Mesodermal cell (in vitro differentiated cells): ENCODE results near the gene CLN6.

Source experiments
- H3K27ac ChIP-seq: 2 replicates; pipeline ENCODE4 v1.7.0; 2013; ENCODE audit warnings: mild to moderate bottlenecking, low read depth, low read length, moderate library complexity; ENCODE audit not compliant: severe bottlenecking
- H3K36me3 ChIP-seq: 2 replicates; pipeline ENCODE4 v1.7.1; 2013; ENCODE audit warnings: mild to moderate bottlenecking, low read length, moderate library complexity; ENCODE audit not compliant: control insufficient read depth, insufficient read depth
- H3K4me1 ChIP-seq: one replicate; pipeline ENCODE4 v1.7.1; 2013; ENCODE audit warnings: mild to moderate bottlenecking, low read length; ENCODE audit not compliant: insufficient read depth, control insufficient read depth, poor library complexity, severe bottlenecking
- H3K4me3 ChIP-seq: 2 replicates; pipeline ENCODE4 v1.7.0; 2013; ENCODE audit warnings: low read length, control low read depth, mild to moderate bottlenecking; ENCODE audit not compliant: insufficient read depth, poor library complexity, severe bottlenecking; ENCODE audit errors: extremely low read depth
- H3K9me3 ChIP-seq: 2 replicates; pipeline ENCODE4 v1.7.1; 2013; ENCODE audit warnings: mild to moderate bottlenecking, low read length, moderate library complexity; ENCODE audit not compliant: control insufficient read depth
- WGBS, 2 experiments: methylation state at CpG; one replicate each; pipeline ENCODE4 v1.1.5; 2013; ENCODE audit warnings: missing lambda C conversion rate in 2 of 2; ENCODE audit not compliant: insufficient coverage in 2 of 2; 5-methylcytosine and 5-hydroxymethylcytosine counted together

Gene CLN6

DNA sequence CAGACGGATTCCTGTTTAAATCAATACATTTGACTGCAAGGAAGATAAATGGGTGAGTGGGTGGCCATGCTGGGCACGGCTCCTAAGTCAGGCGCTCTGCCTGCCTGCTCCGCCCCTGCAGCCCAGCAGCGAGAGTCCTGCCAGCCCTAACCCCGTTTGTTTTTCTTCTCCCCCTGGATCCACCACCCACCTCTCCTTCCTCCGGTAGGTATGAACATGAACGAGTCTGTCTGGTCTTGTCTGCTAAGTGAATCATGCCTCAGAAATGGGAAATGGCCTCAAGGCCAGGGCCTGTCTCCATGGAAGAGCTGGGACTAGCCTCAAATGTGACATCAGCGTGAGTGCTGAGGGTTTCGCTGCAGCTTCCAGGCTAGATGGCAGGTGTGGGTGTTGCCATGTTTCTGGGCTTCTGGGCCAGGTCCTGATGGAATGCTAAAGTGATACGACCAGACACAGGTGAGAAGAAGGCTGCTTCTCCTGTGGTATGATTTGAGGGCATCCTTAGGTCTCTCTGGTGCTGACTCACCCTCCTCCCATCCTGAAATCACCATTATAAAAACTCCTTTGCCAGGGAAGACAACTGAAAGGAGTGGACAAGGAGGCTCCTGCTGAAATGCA, 42.4 kb upstream of the CLN6 start:
- H3K27ac ChIP-seq = peak overlapping the region; percentile 69
- no peaks in the 10 kb centered on the region for H3K9me3 ChIP-seq
- H3K4me3 ChIP-seq = no peak overlapping the region
- peaks cover 20% of the 10 kb centered on the region for H3K4me1 ChIP-seq
- H3K36me3 ChIP-seq = no peaks in the 10 kb centered on the region
- WGBS, 2 experiments = 42 to 72% methylated on average over 2 to 3 of the region's 11 CpGs

DNA sequence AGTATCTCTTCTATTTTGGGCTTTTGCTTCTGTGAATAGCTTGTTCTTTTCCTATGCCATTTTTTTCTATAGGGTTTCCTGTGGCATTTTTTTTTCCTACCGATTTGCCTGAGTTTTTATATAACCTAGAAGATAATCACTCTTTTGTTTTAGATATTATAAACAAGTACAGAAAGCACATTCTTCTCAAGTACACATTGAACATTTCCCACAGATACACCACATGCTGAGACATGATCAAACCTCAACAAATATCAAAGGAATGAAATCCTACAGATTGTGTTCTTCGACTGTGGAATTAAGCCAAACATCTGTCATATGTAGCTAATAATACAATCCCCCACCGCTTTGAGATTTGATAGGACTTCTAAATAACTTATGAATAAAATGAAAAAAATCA, 38.9 kb upstream of the CLN6 start:
- H3K27ac ChIP-seq = no peak overlapping the region
- peaks cover 20% of the 10 kb centered on the region for H3K4me1 ChIP-seq
- no peaks in the 10 kb centered on the region for H3K36me3 ChIP-seq
- WGBS, 2 experiments = no CpG with 5 or more reads among the region's 3 CpGs
- no peak overlapping the region for H3K4me3 ChIP-seq
- no peaks in the 10 kb centered on the region for H3K9me3 ChIP-seq

DNA sequence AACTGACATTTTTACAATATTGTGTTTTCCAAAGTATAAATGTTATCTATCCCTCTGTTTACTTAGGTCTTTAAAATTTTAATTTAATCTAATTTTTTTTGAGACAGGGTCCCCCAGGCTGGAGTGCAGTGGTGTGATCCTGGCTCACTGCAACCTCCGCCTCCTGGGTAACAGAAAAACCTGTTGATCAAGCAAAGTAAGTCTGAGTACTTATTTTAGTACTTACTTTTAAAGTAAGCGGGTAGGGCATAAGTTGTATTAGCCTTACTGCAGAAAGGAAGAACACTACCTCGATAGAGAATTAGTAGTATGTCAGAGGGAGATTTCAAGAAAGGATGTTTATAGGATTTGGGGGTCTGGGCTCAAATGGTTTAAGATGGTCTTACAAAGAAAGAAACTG, 36.1 kb upstream of the CLN6 start:
- no peak overlapping the region for H3K27ac ChIP-seq
- H3K4me3 ChIP-seq = no peak overlapping the region
- WGBS, 2 experiments = 88 to 100% methylated on average over 1 to 3 of the region's 3 CpGs
- H3K4me1 ChIP-seq = no peaks in the 10 kb centered on the region
- no peaks in the 10 kb centered on the region for H3K9me3 ChIP-seq
- no peaks in the 10 kb centered on the region for H3K36me3 ChIP-seq

DNA sequence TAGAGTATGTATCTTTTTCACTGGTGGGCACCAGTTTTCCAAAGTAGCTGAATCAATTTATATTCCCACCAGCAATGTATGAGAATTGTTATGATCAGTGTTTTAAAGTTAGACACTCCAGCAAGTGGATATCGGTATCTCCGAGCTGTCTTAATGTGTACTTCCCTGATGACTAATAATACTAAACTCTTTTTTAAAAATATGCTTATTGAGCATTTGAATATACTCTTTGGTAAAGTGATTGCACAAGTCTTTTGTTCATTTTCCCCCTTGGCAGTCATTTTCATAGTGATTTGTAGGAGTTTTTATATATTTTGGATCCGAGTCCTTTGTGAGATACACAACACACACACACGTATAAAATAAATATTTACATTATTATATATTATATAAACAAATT, 35.6 kb upstream of the CLN6 start:
- Histone ChIP-seq H3K4me1 (no peaks in the 10 kb centered on the region), H3K36me3 (no peaks in the 10 kb centered on the region), H3K27ac (no peak overlapping the region), H3K9me3 (no peaks in the 10 kb centered on the region), H3K4me3 (no peak overlapping the region)
- no CpG with 5 or more reads among the region's 4 CpGs for WGBS, 2 experiments

DNA sequence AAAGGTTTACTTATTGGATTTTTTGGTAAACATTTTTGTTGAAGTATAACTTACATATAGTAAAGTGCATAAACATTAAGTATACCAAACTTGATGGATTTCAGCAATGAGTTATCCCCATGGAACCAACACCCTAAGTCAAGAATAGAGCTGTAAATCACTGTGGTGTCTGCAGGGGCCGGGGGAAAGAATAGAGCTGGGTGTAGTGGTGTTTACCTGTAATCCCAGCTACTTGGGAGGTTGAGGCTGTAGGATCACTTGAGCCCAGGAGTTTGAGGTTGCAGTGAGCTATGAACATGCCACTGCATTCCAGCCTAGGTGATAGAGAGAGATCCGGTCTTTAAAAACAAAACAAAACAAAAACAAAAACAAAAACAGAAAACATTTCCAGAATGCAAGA, 34.8 kb upstream of the CLN6 start:
- H3K36me3 ChIP-seq = no peaks in the 10 kb centered on the region
- WGBS, 2 experiments = 33 to 37% methylated on average over 1 to 2 of the region's 2 CpGs
- H3K9me3 ChIP-seq = no peaks in the 10 kb centered on the region
- H3K4me1 ChIP-seq = no peaks in the 10 kb centered on the region
- no peak overlapping the region for H3K27ac ChIP-seq
- H3K4me3 ChIP-seq = no peak overlapping the region

DNA sequence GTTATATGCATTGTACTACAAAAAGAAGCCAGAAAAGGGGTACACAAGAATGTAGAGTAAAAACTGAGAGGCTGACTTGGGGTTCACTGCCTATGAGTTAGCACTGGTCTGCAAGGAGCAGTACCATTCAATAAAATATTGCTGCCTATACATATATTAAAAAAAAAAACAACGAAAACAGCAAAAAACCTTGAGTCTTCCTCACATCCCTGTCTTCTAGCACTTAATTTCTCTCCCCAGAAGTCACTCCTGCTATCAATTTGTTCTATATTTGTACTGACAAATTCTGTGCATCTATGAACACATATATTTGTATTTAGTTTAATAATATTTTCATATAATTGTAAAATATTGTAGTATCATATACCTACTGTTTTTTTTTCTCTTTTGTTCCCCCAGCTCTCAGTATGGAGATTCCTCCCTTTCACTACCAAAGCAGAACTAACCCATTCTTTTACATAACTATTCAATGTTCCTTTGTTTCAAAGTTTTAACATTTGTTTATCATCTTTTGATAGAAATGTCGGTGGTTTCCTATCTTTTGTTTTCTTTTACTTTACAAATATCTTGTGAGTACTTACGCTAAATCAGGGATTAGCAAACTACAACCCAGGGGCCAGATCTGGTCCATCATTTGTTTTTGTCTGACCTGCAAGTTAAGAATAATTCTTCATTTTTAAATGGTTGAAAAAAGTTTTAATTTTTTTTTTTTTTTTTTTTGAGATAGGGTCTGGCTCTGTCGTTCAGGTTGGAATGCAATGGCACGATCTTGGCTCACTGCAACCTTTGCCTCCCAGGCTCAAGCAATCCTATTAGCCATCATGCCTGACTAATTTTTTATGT, 33.2 kb upstream of the CLN6 start:
- H3K4me1 ChIP-seq = no peaks in the 10 kb centered on the region
- no peaks in the 10 kb centered on the region for H3K9me3 ChIP-seq
- no peak overlapping the region for H3K4me3 ChIP-seq
- H3K36me3 ChIP-seq = no peaks in the 10 kb centered on the region
- 86% methylated on average over 1 of the region's 5 CpGs; no CpG with 5 or more reads in 1 of the 2 experiments for WGBS, 2 experiments
- H3K27ac ChIP-seq = no peak overlapping the region

DNA sequence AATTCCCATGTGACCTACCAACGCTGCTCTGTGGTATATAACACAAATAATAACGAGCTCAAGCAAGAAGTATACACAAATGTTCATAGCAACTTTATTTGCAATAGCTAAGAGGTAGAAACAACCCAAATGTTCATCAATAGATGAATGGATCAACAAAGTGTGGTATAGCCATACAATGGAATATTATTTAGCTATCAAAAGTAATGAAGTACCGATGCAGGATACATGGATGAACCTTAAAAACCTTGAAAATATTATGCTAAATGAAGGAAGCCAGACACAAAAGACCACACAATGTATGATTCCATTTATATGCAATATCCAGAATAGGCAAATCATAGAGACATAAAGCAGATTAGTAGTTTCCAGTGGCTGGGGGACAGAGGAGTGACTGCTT, 32.5 kb upstream of the CLN6 start:
- H3K4me3 ChIP-seq = no peak overlapping the region
- no peak overlapping the region for H3K27ac ChIP-seq
- no peaks in the 10 kb centered on the region for H3K9me3 ChIP-seq
- 100% methylated on average over 2 of the region's 3 CpGs; no CpG with 5 or more reads in 1 of the 2 experiments for WGBS, 2 experiments
- peaks cover 4% of the 10 kb centered on the region for H3K4me1 ChIP-seq
- H3K36me3 ChIP-seq = no peaks in the 10 kb centered on the region

DNA sequence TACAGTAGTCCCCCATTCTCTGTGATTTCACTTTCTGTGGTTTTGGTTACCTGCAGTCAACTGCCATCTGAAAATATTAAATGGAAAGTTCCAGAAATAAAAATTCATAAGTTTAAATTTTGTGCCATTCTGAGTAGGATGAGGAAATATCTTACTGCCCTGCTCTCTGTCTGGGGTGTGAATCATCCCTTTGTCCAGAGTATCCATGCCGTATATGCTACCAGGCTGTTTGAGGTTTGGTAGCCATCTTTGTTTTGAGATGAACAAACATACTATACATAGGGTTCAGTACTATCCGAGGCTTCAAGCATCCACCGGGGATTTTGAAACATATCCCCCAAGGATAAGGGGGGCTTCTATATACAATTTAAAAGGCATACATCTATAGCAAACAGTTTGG, 31.7 kb upstream of the CLN6 start:
- no CpG with 5 or more reads among the region's 3 CpGs for WGBS, 2 experiments
- Histone ChIP-seq H3K4me3 (no peak overlapping the region), H3K9me3 (no peaks in the 10 kb centered on the region), H3K4me1 (peaks cover 4% of the 10 kb centered on the region), H3K27ac (no peak overlapping the region), H3K36me3 (no peaks in the 10 kb centered on the region)

DNA sequence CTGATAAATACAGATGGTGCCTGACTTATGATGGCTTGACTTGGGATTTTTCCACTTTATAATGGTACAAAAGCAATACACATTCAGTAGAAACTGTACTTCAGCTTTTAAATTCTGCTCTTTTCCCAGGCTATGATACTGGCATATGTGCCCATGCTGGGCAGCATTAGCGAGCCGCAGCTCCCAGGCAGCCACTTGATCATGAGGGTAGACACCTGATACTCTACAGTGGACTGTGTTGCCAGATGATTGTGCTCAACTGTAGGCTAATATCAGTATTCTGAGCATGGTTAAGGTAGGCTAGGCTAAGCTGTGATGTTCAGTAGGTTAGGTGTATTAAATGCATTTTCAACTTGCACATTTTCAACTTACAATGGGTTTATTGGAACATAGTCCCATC, 30.4 kb upstream of the CLN6 start:
- no peaks in the 10 kb centered on the region for H3K36me3 ChIP-seq
- no peak overlapping the region for H3K27ac ChIP-seq
- H3K9me3 ChIP-seq = no peaks in the 10 kb centered on the region
- no peak overlapping the region for H3K4me3 ChIP-seq
- H3K4me1 ChIP-seq = peaks cover 4% of the 10 kb centered on the region
- 93 to 100% methylated on average over 2 of the region's 2 CpGs for WGBS, 2 experiments

DNA sequence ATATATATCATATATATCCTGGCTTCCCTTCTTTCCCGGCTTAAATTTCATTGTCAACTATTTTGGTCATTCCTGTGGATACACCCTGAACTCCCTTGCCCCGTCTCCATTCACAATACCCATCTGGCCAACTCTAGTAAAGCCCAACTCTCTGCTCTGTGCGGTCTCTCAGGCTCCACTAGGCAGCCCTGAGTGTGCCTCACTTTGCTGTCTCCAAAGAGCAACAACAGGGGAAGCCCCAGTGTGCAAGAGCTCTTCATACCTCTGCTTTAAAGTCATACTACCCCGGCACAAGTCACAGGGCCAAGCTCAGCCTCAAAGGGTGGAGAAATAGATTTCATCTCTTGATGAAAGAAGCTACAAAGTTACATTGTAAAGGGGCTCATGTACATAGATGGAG, 29.2 kb upstream of the CLN6 start:
- 92% methylated on average over 2 to 3 of the region's 4 CpGs for WGBS, 2 experiments
- Histone ChIP-seq H3K36me3 (no peaks in the 10 kb centered on the region), H3K4me1 (peaks cover 4% of the 10 kb centered on the region), H3K4me3 (no peak overlapping the region), H3K27ac (no peak overlapping the region), H3K9me3 (no peaks in the 10 kb centered on the region)
